ENCODE data around the gene NTM.

Gene NTM

GRCh38 chr11:131658952-131659351 lies 288.5 kb downstream of the NTM start:
- Histone ChIP-seq H3K9me2 (replicated peaks; ENCODE audit: control insufficient read depth, low read length) (no peaks in the 10 kb centered on the region), H3K27ac (ENCODE audit: low read depth, low read length) (no peak overlapping the region), H3K36me3 (ENCODE audit: control insufficient read depth, low read length) (no peaks in the 10 kb centered on the region), H4K20me1 (ENCODE audit: control insufficient read depth, insufficient read depth, low read depth, low read length) (no peaks in the 10 kb centered on the region), H3K27me3 (ENCODE audit: control insufficient read depth, low read length) (no peaks in the 10 kb centered on the region), H3F3A (ENCODE audit: control insufficient read depth, insufficient read depth) (no peaks in the 10 kb centered on the region), H3K4me2 (ENCODE audit: low read length) (no peak overlapping the region), H3K9me3 (ENCODE audit: control insufficient read depth, insufficient read depth, low read length) (no peaks in the 10 kb centered on the region), H3K79me2 (ENCODE audit: control insufficient read depth, low read length) (no peaks in the 10 kb centered on the region), H3K4me1 (ENCODE audit: control insufficient read depth, low read length) (no peaks in the 10 kb centered on the region), H3K4me3 (ENCODE audit: low read length) (no peak overlapping the region)
- no peak for TF ChIP-seq CTCF (IDR thresholded peaks at IDR 0.05; ENCODE audit: low read depth, low read length, poor library complexity, severe bottlenecking)
- TF ChIP-seq EZH2phosphoT487 (IDR thresholded peaks at IDR 0.05; ENCODE audit: borderline replicate concordance, low read length) = no peak

GRCh38 chr11:131659931-131660330 lies 289.5 kb downstream of the NTM start:
- Histone ChIP-seq H3K36me3 (ENCODE audit: control insufficient read depth, low read length) (no peaks in the 10 kb centered on the region), H3K27me3 (ENCODE audit: control insufficient read depth, low read length) (no peaks in the 10 kb centered on the region), H3K9me3 (ENCODE audit: control insufficient read depth, insufficient read depth, low read length) (no peaks in the 10 kb centered on the region), H3K79me2 (ENCODE audit: control insufficient read depth, low read length) (no peaks in the 10 kb centered on the region), H3F3A (ENCODE audit: control insufficient read depth, insufficient read depth) (no peaks in the 10 kb centered on the region), H3K4me3 (ENCODE audit: low read length) (no peak overlapping the region), H3K27ac (ENCODE audit: low read depth, low read length) (no peak overlapping the region), H3K4me1 (ENCODE audit: control insufficient read depth, low read length) (no peaks in the 10 kb centered on the region), H3K9me2 (replicated peaks; ENCODE audit: control insufficient read depth, low read length) (no peaks in the 10 kb centered on the region), H3K4me2 (ENCODE audit: low read length) (no peak overlapping the region), H4K20me1 (ENCODE audit: control insufficient read depth, insufficient read depth, low read depth, low read length) (no peaks in the 10 kb centered on the region)
- TF ChIP-seq CTCF (IDR thresholded peaks at IDR 0.05; ENCODE audit: low read depth, low read length, poor library complexity, severe bottlenecking) = no peak

- H3K27me3 ChIP-seq (ENCODE audit: control insufficient read depth, low read length) = no peaks in the 10 kb centered on the region
- no peak overlapping the region for H3K4me2 ChIP-seq (ENCODE audit: low read length)
- H3K9me3 ChIP-seq (ENCODE audit: control insufficient read depth, insufficient read depth, low read length) = no peaks in the 10 kb centered on the region
- no peaks in the 10 kb centered on the region for H3F3A ChIP-seq (ENCODE audit: control insufficient read depth, insufficient read depth)
- H3K36me3 ChIP-seq (ENCODE audit: control insufficient read depth, low read length) = no peaks in the 10 kb centered on the region
- no peak overlapping the region for H3K27ac ChIP-seq (ENCODE audit: low read depth, low read length)
- no peaks in the 10 kb centered on the region for H3K4me1 ChIP-seq (ENCODE audit: control insufficient read depth, low read length)
- H3K4me3 ChIP-seq (ENCODE audit: low read length) = no peak overlapping the region
- no peaks in the 10 kb centered on the region for H3K79me2 ChIP-seq (ENCODE audit: control insufficient read depth, low read length)
- no peak for TF ChIP-seq CTCF (IDR thresholded peaks at IDR 0.05; ENCODE audit: low read depth, low read length, poor library complexity, severe bottlenecking)
- TF ChIP-seq EZH2phosphoT487 (IDR thresholded peaks at IDR 0.05; ENCODE audit: borderline replicate concordance, low read length) = no peak
- no peaks in the 10 kb centered on the region for H4K20me1 ChIP-seq (ENCODE audit: control insufficient read depth, insufficient read depth, low read depth, low read length)
- H3K9me2 ChIP-seq (replicated peaks; ENCODE audit: control insufficient read depth, low read length) = no peaks in the 10 kb centered on the region
Observed at GRCh38 chr11:131661132-131661531, 290.7 kb downstream of the NTM start.
